Activated CD8-positive, alpha-beta memory T cell treated with anti-CD3 and anti-CD28 coated beads for 48 hours (primary cell): Measurements from ENCODE around the gene EPB41L1.
"Not testable (repeated sequence)": the region's sequence is repeated elsewhere in the genome, so short reads cannot be mapped to it uniquely, and the experiment has no call there.

ENCODE experiments used
- DNase-seq, 3 experiments: peaks; one replicate each; pipeline ENCODE4 v3.0.0-alpha.2; 2020; ENCODE audit warnings: low read depth in 2 of 3, low spot score in 2 of 3

The EPB41L1 gene

GRCh38 chr20:36125097-36125496 is 29.4 kb upstream of the EPB41L1 start:
- no peak for DNase-seq

- no peak for DNase-seq
Observed at GRCh38 chr20:36126836-36127527, 27.6 kb upstream of the EPB41L1 start.

DNA sequence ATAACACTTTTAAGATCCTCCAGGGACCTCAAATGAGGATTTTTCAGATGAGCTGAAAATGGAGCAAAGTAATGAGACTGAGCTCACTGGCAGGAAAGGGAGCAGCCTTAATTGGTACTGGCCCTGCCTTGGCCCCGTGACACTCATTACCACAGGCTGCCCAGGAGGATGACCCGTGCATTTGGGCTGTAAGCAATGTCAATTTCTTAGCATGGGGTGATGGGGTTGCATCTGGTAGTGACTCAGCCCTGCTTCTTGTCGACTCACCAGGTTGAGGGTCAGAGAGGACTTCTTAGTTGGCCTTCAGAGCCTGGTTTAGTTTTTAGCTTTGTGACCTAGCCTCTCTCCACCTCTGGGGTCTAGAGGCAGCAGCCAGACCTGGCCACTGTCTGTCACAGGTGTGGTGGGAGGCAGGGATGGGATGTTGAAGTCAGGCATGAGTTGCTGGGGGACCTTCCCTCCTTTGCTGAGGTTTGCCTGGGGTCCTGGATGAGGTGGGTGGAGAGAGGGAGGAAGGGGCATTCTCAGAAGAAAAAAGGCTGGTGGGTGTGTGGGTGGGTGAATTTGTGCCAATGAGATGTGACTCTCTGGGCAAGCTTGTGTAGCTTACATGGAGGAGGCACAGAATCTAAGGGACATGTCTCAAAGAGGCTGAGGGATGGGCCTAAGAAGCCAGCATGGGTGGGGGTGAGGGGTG is 25.9 kb upstream of the EPB41L1 start:
- DNase-seq = no peak

GRCh38 chr20:36129160-36129543 is 25.4 kb upstream of the EPB41L1 start:
- DNase-seq = no peak

GRCh38 chr20:36130390-36130789 is 24.1 kb upstream of the EPB41L1 start:
- DNase-seq = no peak

DNA sequence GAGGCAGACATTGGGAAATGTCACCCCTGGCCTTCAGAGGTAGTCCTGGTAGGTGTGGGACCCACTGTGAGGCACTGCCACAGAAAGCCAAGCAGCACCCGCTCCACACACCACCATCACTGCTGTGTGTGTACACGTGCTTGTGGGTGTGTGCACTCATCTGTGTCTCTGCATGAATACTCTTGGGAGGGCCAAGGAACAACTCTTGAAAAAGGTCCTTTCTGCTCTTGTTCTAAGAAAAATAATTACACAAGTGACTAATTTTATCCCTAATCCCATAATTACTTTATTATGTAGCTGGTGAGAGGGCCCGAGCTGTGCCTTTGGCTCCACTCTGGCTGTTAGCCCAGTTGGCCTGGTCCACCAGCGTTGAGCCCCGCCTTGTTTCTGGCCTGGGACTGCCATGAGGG is 21.7 kb upstream of the EPB41L1 start:
- no peak for DNase-seq

GRCh38 chr20:36133821-36134220 is 20.7 kb upstream of the EPB41L1 start:
- DNase-seq = no peak

DNA sequence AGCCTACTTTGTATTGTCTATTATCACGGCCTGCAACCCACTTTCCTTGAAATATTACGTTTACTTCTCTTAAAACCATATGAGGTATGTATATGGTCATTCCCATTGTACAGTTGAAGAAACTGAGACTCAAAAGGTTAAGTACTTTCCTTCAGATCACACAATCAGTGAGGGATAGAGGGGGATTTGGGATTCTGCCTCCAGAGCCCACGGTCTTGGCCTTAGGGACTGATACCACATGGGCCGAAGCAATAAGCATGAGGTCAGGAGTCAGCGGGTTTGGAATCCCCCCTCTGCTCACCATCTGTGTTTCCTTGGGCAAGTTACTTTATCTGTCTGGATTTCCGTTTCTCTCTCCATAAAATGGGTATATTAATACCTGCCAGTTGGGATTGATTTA is 19.4 kb upstream of the EPB41L1 start:
- no peak for DNase-seq

DNA sequence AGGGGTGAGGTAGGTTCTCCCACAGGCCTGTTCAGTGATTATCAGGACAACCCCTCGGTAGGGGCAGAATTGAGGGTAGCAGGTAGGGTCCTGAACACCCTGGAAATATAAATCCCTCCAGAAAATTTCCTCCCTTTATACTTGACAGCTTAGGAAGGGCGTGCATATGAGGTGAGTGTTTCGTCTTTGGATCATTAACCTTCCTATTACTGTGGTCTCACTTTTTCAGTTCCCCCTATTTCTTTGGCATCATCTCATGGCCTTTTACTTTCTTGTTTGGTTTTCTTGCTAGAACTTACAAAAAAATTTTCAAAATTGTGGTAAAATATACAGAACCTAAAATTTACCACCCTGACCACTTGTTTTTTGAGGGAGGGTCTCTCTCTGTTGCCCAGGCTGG is 18.7 kb upstream of the EPB41L1 start:
- no peak for DNase-seq

GRCh38 chr20:36137313-36137712 is 17.2 kb upstream of the EPB41L1 start:
- not testable (repeated sequence) for DNase-seq

- DNase-seq = no peak
Observed at GRCh38 chr20:36141310-36141709, 13.2 kb upstream of the EPB41L1 start.

- no peak for DNase-seq
Observed at GRCh38 chr20:36144336-36144735, 10.2 kb upstream of the EPB41L1 start.

GRCh38 chr20:36145877-36146707 is 8.4 kb upstream of the EPB41L1 start:
- no peak for DNase-seq

DNA sequence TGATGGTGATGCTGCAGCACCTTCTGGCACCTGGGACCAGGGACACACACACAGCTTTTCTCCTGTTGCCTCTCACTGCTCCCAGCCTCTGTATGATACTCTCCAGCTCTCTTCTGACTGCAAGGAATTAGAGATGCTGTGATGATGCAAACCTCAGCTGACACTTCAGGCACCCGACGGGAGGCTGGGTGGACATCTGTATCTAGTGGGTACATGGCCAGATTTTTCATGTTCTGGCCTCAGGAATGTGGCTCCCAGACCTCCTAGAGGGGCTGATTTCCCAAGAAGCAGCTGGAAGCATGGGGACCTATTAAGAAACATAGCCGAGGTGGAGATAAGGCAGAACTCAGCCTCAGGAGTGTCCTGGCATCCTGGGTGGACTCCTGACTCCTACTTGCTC is 6.8 kb upstream of the EPB41L1 start:
- no peak for DNase-seq

- DNase-seq = no peak
Observed at GRCh38 chr20:36148439-36148838, 6.1 kb upstream of the EPB41L1 start.

DNA sequence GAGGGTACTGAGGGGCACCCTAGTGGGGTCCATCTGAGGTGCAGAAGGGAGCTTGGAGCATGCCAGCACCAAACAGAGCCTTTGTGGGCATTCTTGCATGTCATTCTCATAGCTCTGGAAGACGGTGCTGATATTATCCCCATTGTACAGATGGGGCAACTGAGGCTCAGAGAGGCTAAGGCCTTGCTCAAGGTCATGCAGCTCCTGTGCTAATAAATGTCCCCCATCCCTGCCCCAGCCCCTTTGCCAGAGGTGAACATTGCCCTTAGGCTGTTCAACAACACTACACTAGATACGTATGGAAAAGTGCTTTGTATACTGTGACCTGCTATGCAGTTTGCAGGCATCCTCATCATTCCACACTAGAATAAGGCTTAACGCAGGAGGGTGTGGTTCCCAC is 5.5 kb upstream of the EPB41L1 start:
- DNase-seq = no peak

GRCh38 chr20:36149469-36149868 is 5.1 kb upstream of the EPB41L1 start:
- DNase-seq = no peak

DNA sequence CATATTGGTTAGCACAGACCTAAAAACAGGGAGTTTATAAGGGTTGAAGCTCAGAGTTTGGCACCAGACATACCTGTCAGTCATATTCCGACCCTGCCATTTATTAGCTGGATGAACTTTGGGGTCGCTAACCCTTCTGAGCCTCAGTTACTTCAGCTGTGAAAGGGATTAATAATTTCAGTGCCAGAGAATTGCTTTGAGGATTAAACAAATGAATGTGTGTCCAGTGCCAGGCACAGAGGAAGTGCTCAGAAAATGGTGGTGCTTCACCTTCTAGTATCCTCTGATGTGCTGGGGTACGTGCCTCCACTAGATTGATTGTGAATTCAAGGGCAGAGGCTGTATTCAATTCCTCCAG is 4.1 kb upstream of the EPB41L1 start:
- DNase-seq = no peak

- no peak for DNase-seq
Observed at GRCh38 chr20:36150847-36151539, 3.5 kb upstream of the EPB41L1 start.

DNA sequence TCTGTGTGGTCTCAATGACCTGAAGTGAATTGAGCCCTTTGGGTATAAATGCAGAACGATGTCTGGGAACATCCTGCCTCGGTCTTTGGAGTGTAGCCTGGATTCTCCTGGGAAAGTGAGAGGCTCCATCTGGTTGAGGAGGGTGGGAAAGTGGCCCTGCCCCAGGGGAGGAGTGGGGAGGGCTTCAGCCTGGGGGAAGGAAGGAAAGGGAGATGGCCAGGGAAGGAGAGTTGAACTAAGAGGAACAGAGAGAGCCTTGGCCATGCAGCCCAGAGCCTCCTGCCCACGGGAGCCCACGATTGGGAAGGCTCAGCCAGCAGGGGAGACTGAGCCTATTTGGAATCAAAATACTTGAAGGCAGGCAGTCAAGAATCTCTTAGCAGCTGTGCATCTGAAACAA is 2.3 kb upstream of the EPB41L1 start:
- DNase-seq = no peak

DNA sequence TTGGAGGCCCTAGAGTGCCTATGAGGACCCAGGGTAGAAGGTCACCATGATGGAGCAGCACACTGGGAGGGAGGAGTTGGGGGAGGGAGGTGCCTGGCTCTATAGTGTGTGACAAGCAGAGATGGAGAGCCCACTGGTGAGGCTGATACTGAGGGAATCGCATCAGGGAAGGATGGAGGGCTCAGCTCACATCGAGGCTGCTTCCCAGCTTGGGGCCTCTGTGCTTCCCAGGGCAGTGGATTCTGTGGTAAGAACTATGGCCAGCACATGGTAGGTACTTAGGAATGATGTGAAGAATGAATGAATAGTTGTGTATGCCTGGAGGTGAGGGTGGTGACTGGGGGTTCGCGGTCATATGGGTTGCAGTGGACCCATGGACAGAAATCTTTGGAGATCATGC is 1.3 kb upstream of the EPB41L1 start:
- no peak for DNase-seq
